Neural cell (in vitro differentiated cells): Measurements from ENCODE around the gene SOHLH1.

Experiments used
- CTCF ChIP-seq: fragments of 450-650 bp; IDR thresholded peaks from 2 replicates; pipeline ENCODE4 v1.5.1; 2014; ENCODE audit warnings: antibody characterized with exemption, mild to moderate bottlenecking, moderate library complexity; ENCODE audit not compliant: poor library complexity, severe bottlenecking
- EP300 ChIP-seq: fragments of 450-650 bp; conservative IDR thresholded peaks from 2 replicates; pipeline ENCODE4 v1.6.1; 2014; ENCODE audit warnings: antibody characterized with exemption, mild to moderate bottlenecking, moderate library complexity; ENCODE audit not compliant: poor library complexity, severe bottlenecking
- EZH2 ChIP-seq: fragments of 200-600, 300-800 bp; shearing (Covaris generic), sonication (generic); IDR thresholded peaks from 2 replicates; pipeline ENCODE4 v1.6.1; 2014; ENCODE audit warnings: antibody characterized with exemption, low read length, borderline replicate concordance, mild to moderate bottlenecking; ENCODE audit not compliant: insufficient read depth, poor library complexity, severe bottlenecking
- POLR2AphosphoS5 ChIP-seq: IDR thresholded peaks from 2 replicates; pipeline ENCODE4 v1.6.1; 2012
- RAD21 ChIP-seq: fragments of 450-650 bp; conservative IDR thresholded peaks from 2 replicates; pipeline ENCODE4 v1.6.1; 2014; ENCODE audit warnings: antibody characterized with exemption, mild to moderate bottlenecking, moderate library complexity
- SMC3 ChIP-seq: fragments of 450-650 bp; conservative IDR thresholded peaks from 2 replicates; pipeline ENCODE4 v1.6.1; 2014; ENCODE audit warnings: antibody characterized with exemption, mild to moderate bottlenecking, moderate library complexity; ENCODE audit not compliant: poor library complexity
- TAF1 ChIP-seq: IDR thresholded peaks from 2 replicates; pipeline ENCODE4 v1.6.1; 2012; ENCODE audit warnings: low read depth

- TF ChIP-seq SMC3: no peak
- no peak for TF ChIP-seq CTCF
- TF ChIP-seq EP300: no peak
- no peak for TF ChIP-seq RAD21
- no peak for TF ChIP-seq EZH2
- no peak for TF ChIP-seq TAF1
- TF ChIP-seq POLR2AphosphoS5: no peak
Measured at GRCh38 chr9:135745686-135746324, 46.5 kb upstream of the SOHLH1 start.
